Tibial nerve (tissue), 3 donors: ENCODE measurements around the gene C1QTNF12.

Experiments
- POLR2A ChIP-seq, 2 donors: fragments of 450-650 bp; IDR thresholded peaks; one replicate each; pipeline ENCODE4 v1.6.1; 2017; ENCODE audit warnings: antibody characterized with exemption in 2 of 2, mild to moderate bottlenecking in 2 of 2, moderate library complexity in 2 of 2
- TF ChIP-seq, protein P1 (sequence below), 5 experiments: fragments of 200-600 bp in 3 of 5; fragments of 450-650 bp in 2 of 5; sonication (generic) in 3 of 5; IDR thresholded peaks; one replicate each; pipeline ENCODE4 v1.5.1; 2016 to 2019; ENCODE audit warnings: antibody characterized with exemption in 5 of 5, mild to moderate bottlenecking in 3 of 5, moderate library complexity in 2 of 5

- TF ChIP-seq, protein P1, sequence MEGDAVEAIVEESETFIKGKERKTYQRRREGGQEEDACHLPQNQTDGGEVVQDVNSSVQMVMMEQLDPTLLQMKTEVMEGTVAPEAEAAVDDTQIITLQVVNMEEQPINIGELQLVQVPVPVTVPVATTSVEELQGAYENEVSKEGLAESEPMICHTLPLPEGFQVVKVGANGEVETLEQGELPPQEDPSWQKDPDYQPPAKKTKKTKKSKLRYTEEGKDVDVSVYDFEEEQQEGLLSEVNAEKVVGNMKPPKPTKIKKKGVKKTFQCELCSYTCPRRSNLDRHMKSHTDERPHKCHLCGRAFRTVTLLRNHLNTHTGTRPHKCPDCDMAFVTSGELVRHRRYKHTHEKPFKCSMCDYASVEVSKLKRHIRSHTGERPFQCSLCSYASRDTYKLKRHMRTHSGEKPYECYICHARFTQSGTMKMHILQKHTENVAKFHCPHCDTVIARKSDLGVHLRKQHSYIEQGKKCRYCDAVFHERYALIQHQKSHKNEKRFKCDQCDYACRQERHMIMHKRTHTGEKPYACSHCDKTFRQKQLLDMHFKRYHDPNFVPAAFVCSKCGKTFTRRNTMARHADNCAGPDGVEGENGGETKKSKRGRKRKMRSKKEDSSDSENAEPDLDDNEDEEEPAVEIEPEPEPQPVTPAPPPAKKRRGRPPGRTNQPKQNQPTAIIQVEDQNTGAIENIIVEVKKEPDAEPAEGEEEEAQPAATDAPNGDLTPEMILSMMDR (IDR thresholded peaks at IDR 0.05), result no peak
- TF ChIP-seq POLR2A (IDR thresholded peaks at IDR 0.05), result no peak
Measured at GRCh38 chr1:1274931-1275431, 28.5 kb upstream of the C1QTNF12 start.
